Measurements from ENCODE around the gene KCTD19. TPM values are rescaled to one million over a fixed set of nuclear protein-coding genes. Genes with fewer than 3 reads are reported as not detected.

KCTD19 gene
- polyA plus RNA-seq, 6 donors from 2014 or later: 0.26 TPM; not detected in 5

GRCh38 chr16:67345401-67345800, 18.9 kb upstream of the KCTD19 start:
- ATAC-seq (ENCODE audit: low read depth in 2 of 2) (no peak), DNase-seq (no peak)
- H3K27me3 Mint-ChIP-seq: no peaks in the 10 kb centered on the region
- no peaks in the 10 kb centered on the region for H3K4me1 Mint-ChIP-seq
- H3K4me3 Mint-ChIP-seq: no peak overlapping the region
- no peaks in the 10 kb centered on the region for H3K36me3 Mint-ChIP-seq
- peak overlapping the region in 3 of 6 donors; percentile 3 to 32 (median 29) for H3K27ac Mint-ChIP-seq
- no peaks in the 10 kb centered on the region for H3K9me3 Mint-ChIP-seq

DNA sequence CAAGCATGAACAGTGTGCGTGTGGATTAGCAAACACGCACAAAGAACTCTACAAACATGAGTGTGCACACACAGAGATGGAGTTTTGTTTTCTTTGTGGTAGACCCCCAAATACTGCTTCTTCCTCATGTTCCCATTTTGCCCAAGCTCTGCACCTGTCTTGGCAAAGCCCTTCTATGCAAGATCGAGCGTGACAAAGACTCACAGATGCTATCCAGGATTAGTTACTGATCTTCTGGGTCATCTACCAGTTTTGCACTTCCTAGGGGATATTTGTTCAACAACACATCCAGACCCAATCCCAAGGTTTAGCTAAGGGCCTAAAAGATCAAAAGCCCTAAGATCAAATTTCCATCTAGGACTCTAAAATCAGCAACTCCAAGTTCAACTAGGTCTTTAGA, 16.1 kb upstream of the KCTD19 start:
- no peak for DNase-seq
- no peaks in the 10 kb centered on the region for H3K36me3 Mint-ChIP-seq
- no peak for ATAC-seq (ENCODE audit: low read depth in 2 of 2)
- H3K9me3 Mint-ChIP-seq: no peaks in the 10 kb centered on the region
- H3K27ac Mint-ChIP-seq: no peak overlapping the region
- H3K4me1 Mint-ChIP-seq: no peaks in the 10 kb centered on the region
- no peak overlapping the region for H3K4me3 Mint-ChIP-seq
- H3K27me3 Mint-ChIP-seq: no peaks in the 10 kb centered on the region

GRCh38 chr16:67341250-67341649, 14.7 kb upstream of the KCTD19 start:
- H3K4me1 Mint-ChIP-seq: no peaks in the 10 kb centered on the region
- no peak for DNase-seq
- no peak overlapping the region for H3K27ac Mint-ChIP-seq
- H3K9me3 Mint-ChIP-seq: peaks cover 0 to 1% (median 0%) of the 10 kb centered on the region in 7 donors
- H3K4me3 Mint-ChIP-seq: no peak overlapping the region
- no peaks in the 10 kb centered on the region for H3K27me3 Mint-ChIP-seq
- no peaks in the 10 kb centered on the region for H3K36me3 Mint-ChIP-seq
- no peak for ATAC-seq (ENCODE audit: low read depth in 2 of 2)

DNA sequence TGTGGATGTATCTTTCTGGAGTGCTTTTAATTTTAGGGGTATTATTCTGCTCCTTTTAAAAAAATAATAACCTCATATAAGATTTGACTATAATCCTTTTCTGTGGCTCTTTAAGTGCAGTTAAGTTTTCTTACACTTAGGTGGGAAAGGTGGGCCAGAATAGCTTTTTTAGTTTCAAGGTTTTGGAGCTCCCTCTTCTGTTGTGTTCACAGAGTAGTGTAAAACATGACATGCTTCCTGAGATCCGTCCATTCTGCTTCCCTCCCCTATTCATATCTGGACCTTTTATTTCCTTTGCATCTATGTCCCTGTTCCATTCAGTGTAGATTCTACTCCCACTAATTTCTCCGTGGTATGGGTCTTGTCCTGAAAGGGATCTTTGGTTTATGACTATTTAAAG, 12.9 kb upstream of the KCTD19 start:
- Mint-ChIP-seq H3K4me3 (no peak overlapping the region), H3K27ac (no peak overlapping the region), H3K27me3 (peaks cover 0 to 5% (median 0%) of the 10 kb centered on the region in 3 donors), H3K4me1 (no peaks in the 10 kb centered on the region), H3K9me3 (peaks cover 0 to 18% (median 12%) of the 10 kb centered on the region in 7 donors), H3K36me3 (peaks cover 0 to 4% of the 10 kb centered on the region in 2 donors)
- no peak for DNase-seq
- no peak for ATAC-seq (ENCODE audit: low read depth in 2 of 2)

GRCh38 chr16:67336648-67337047, 10.1 kb upstream of the KCTD19 start:
- peaks cover 0 to 9% (median 0%) of the 10 kb centered on the region in 3 donors for H3K27me3 Mint-ChIP-seq
- H3K27ac Mint-ChIP-seq: peak overlapping the region in 1 of 6 donors; percentile 15
- H3K36me3 Mint-ChIP-seq: peaks cover 0 to 4% of the 10 kb centered on the region in 2 donors
- no peak overlapping the region for H3K4me3 Mint-ChIP-seq
- H3K9me3 Mint-ChIP-seq: peaks cover 0 to 20% (median 15%) of the 10 kb centered on the region in 7 donors
- ATAC-seq (ENCODE audit: low read depth in 2 of 2) (no peak), DNase-seq (no peak)
- no peaks in the 10 kb centered on the region for H3K4me1 Mint-ChIP-seq

GRCh38 chr16:67336116-67336515, 9.6 kb upstream of the KCTD19 start:
- Mint-ChIP-seq H3K36me3 (peaks cover 0 to 4% of the 10 kb centered on the region in 2 donors), H3K27me3 (peaks cover 0 to 9% (median 0%) of the 10 kb centered on the region in 3 donors), H3K9me3 (peaks cover 0 to 20% (median 15%) of the 10 kb centered on the region in 7 donors), H3K4me3 (no peak overlapping the region), H3K4me1 (no peaks in the 10 kb centered on the region), H3K27ac (no peak overlapping the region)
- no peak for ATAC-seq (ENCODE audit: low read depth in 2 of 2)
- DNase-seq: no peak

DNA sequence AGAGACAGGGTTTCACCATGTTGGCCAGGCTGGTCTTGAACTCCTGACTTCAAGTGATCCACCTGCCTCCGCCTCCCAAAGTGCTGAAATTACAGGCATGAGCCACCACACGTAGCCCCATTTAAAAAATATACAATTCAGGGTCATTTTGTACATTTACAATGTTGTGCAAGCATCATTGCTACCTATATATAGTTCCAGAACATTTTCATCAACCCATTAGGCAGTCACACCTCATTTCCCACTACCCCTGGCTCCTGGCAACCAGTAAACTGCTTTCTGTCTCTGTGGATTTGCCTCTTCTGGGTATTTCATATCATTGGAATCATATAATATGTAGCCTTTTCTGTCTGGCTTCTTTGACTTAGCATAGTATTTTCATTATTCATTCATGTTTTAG, 6.8 kb upstream of the KCTD19 start:
- peaks cover 0 to 13% (median 0%) of the 10 kb centered on the region in 3 donors for H3K27me3 Mint-ChIP-seq
- no peak overlapping the region for H3K27ac Mint-ChIP-seq
- H3K9me3 Mint-ChIP-seq: peaks cover 4 to 20% (median 15%) of the 10 kb centered on the region in 7 donors
- no peak overlapping the region for H3K4me3 Mint-ChIP-seq
- DNase-seq (no peak), ATAC-seq (ENCODE audit: low read depth in 2 of 2) (no peak)
- H3K36me3 Mint-ChIP-seq: peaks cover 0 to 4% of the 10 kb centered on the region in 2 donors
- peaks cover 0 to 4% (median 0%) of the 10 kb centered on the region in 3 donors for H3K4me1 Mint-ChIP-seq

DNA sequence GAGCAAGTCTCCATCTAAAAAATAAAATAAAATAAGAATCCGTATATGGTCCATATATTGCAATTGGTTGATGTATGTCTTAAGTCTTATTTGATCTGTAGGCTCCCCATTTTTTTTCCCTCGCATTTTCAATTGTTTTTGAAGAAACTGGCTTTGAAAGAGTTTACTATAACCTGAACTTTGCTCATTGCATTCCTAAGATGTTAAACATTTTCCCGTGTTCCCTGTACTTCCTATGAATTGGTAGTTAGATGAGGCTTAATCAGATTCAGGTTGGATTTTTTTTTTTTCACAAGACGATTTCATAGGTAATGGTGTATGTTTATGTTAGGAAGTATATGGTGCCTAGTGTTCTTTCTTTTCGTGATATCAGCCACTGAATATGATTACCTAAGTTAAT, 3.4 kb upstream of the KCTD19 start:
- Mint-ChIP-seq H3K9me3 (peaks cover 3 to 11% (median 5%) of the 10 kb centered on the region in 7 donors), H3K27me3 (peaks cover 0 to 13% (median 0%) of the 10 kb centered on the region in 3 donors), H3K27ac (no peak overlapping the region), H3K4me1 (peaks cover 19 to 34% (median 28%) of the 10 kb centered on the region in 3 donors), H3K4me3 (peak overlapping the region in 1 of 8 donors; percentile 17), H3K36me3 (no peaks in the 10 kb centered on the region)
- ATAC-seq (ENCODE audit: low read depth in 2 of 2): no peak
- DNase-seq: no peak

DNA sequence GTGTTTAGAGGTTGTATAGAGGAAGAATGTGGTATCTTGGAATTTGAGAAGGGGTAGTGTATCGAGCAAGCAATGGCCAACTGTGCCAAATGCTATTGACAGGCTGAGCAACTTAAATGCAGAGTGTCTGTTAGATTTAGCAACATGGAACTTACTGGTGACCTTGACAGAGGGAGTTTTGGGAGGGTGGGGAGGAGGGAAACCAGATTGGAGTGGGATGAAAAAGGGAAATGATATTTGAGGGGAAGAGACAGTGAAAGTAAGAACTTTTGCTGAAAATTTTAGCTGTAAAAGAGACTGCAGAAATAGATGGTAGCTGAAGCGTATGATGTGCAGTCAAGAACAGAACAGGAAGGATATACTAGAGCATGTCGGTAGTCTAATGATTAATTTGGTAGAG, 1.2 kb upstream of the KCTD19 start:
- Mint-ChIP-seq H3K9me3 (peaks cover 0 to 4% (median 0%) of the 10 kb centered on the region in 7 donors), H3K36me3 (no peaks in the 10 kb centered on the region), H3K4me1 (peaks cover 25 to 41% (median 34%) of the 10 kb centered on the region in 3 donors), H3K27ac (peak overlapping the region in 3 of 6 donors; percentile 3 to 33 (median 4)), H3K4me3 (peak overlapping the region; percentile 29 to 85 (median 45)), H3K27me3 (peaks cover 0 to 5% (median 0%) of the 10 kb centered on the region in 3 donors)
- ATAC-seq (ENCODE audit: low read depth in 2 of 2) (peak in 1 of 2 donors; percentile 15), DNase-seq (no peak)

- no peak for ATAC-seq (ENCODE audit: low read depth in 2 of 2)
- Mint-ChIP-seq H3K4me3 (peak overlapping the region; percentile 70 to 94 (median 86)), H3K4me1 (peaks cover 25 to 41% (median 34%) of the 10 kb centered on the region in 3 donors), H3K9me3 (peaks cover 0 to 4% (median 0%) of the 10 kb centered on the region in 7 donors), H3K27me3 (peaks cover 0 to 5% (median 0%) of the 10 kb centered on the region in 3 donors), H3K27ac (peak overlapping the region in 4 of 6 donors; percentile 30 to 75 (median 68)), H3K36me3 (no peaks in the 10 kb centered on the region)
- DNase-seq: no peak
Measured at GRCh38 chr16:67326115-67326471, 448 bp downstream of the KCTD19 start.

DNA sequence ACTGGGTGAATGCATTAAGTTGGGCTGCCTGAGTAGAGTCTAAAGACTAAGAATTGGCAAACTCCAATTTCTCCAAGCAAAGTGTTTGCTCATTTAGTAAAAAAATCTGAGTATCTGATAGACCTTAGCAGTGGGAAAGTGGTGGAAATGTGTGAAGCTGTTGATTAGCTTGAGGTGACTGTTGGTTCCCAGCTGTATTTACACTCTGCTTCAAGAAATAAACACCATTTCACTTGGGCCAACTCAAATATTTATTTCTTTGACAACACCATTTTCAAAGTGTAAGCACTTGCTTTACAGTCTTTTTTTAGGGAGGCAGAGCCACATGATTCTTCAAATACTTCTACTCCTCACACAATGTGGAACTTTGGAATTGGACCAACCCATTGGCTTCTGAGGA, 8.7 kb downstream of the KCTD19 start:
- Mint-ChIP-seq H3K27ac (no peak overlapping the region), H3K4me3 (no peak overlapping the region), H3K36me3 (no peaks in the 10 kb centered on the region), H3K4me1 (no peaks in the 10 kb centered on the region), H3K9me3 (no peaks in the 10 kb centered on the region), H3K27me3 (no peaks in the 10 kb centered on the region)
- ATAC-seq (ENCODE audit: low read depth in 2 of 2) (no peak), DNase-seq (no peak)

- Mint-ChIP-seq H3K9me3 (no peaks in the 10 kb centered on the region), H3K4me3 (no peak overlapping the region), H3K36me3 (no peaks in the 10 kb centered on the region), H3K4me1 (peaks cover 5 to 13% (median 5%) of the 10 kb centered on the region in 3 donors), H3K27ac (peak overlapping the region in 1 of 6 donors; percentile 95), H3K27me3 (no peaks in the 10 kb centered on the region)
- DNase-seq (no peak), ATAC-seq (ENCODE audit: low read depth in 2 of 2) (no peak)
Measured at GRCh38 chr16:67312719-67313118, 13.8 kb downstream of the KCTD19 start.

- peaks cover 5 to 13% (median 5%) of the 10 kb centered on the region in 3 donors for H3K4me1 Mint-ChIP-seq
- no peaks in the 10 kb centered on the region for H3K9me3 Mint-ChIP-seq
- ATAC-seq (ENCODE audit: low read depth in 2 of 2): no peak
- no peaks in the 10 kb centered on the region for H3K27me3 Mint-ChIP-seq
- no peak for DNase-seq
- no peak overlapping the region for H3K27ac Mint-ChIP-seq
- H3K36me3 Mint-ChIP-seq: no peaks in the 10 kb centered on the region
- H3K4me3 Mint-ChIP-seq: no peak overlapping the region
Measured at GRCh38 chr16:67311607-67312488, 14.7 kb downstream of the KCTD19 start.

DNA sequence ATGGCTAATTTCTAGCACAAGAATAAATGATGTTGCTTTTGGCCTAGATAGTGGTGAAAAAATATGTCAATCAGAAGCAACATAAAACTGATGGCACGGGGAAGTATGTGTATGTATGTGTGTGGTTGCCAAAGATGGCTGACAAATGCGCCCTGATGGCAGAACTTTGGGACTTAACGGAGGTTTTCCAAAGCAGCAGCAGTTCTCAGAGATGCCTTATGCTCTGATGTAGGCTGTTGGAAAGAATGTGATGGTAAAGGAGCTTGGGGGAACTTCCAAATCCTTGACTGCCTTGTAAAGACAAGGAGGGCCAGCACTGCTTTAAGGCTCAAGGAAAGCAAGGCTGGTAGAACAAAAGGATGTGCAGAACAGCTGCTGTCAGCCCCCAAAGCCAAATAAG, 16.0 kb downstream of the KCTD19 start:
- H3K27ac Mint-ChIP-seq: no peak overlapping the region
- no peaks in the 10 kb centered on the region for H3K9me3 Mint-ChIP-seq
- no peak overlapping the region for H3K4me3 Mint-ChIP-seq
- peaks cover 5 to 13% (median 5%) of the 10 kb centered on the region in 3 donors for H3K4me1 Mint-ChIP-seq
- DNase-seq: no peak
- H3K27me3 Mint-ChIP-seq: peaks cover 0 to 9% (median 0%) of the 10 kb centered on the region in 3 donors
- H3K36me3 Mint-ChIP-seq: no peaks in the 10 kb centered on the region
- ATAC-seq (ENCODE audit: low read depth in 2 of 2): no peak
